Coronary artery (tissue), 2 donors: ENCODE results near the gene ATOSA.

Experiments used
- DNase-seq: peaks from one replicate; pipeline ENCODE4 v3.0.0-alpha.2; 2017; ENCODE audit warnings: low spot score
- H3K27ac ChIP-seq, 2 donors: fragments of 200-600 bp; sonication (generic); one replicate each; pipeline ENCODE4 v1.5.1; 2016 to 2019
- H3K4me3 ChIP-seq: fragments of 200-600 bp; sonication (generic); 2 replicates; pipeline ENCODE4 v1.5.1; 2016; ENCODE audit warnings: mild to moderate bottlenecking, moderate library complexity
- TF ChIP-seq, protein P1 (sequence below): fragments of 200-600 bp; sonication (generic); IDR thresholded peaks from one replicate; pipeline ENCODE4 v1.5.1; 2019; ENCODE audit warnings: antibody characterized with exemption

ATOSA gene

GRCh38 chr15:52678468-52679231, 538 bp downstream of the ATOSA start:
- peak; percentile 84 for DNase-seq
- TF ChIP-seq, protein P1, sequence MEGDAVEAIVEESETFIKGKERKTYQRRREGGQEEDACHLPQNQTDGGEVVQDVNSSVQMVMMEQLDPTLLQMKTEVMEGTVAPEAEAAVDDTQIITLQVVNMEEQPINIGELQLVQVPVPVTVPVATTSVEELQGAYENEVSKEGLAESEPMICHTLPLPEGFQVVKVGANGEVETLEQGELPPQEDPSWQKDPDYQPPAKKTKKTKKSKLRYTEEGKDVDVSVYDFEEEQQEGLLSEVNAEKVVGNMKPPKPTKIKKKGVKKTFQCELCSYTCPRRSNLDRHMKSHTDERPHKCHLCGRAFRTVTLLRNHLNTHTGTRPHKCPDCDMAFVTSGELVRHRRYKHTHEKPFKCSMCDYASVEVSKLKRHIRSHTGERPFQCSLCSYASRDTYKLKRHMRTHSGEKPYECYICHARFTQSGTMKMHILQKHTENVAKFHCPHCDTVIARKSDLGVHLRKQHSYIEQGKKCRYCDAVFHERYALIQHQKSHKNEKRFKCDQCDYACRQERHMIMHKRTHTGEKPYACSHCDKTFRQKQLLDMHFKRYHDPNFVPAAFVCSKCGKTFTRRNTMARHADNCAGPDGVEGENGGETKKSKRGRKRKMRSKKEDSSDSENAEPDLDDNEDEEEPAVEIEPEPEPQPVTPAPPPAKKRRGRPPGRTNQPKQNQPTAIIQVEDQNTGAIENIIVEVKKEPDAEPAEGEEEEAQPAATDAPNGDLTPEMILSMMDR: no peak
- Histone ChIP-seq H3K4me3 (peak overlapping the region; percentile 99), H3K27ac (peak overlapping the region; percentile 95 to 99)

DNA sequence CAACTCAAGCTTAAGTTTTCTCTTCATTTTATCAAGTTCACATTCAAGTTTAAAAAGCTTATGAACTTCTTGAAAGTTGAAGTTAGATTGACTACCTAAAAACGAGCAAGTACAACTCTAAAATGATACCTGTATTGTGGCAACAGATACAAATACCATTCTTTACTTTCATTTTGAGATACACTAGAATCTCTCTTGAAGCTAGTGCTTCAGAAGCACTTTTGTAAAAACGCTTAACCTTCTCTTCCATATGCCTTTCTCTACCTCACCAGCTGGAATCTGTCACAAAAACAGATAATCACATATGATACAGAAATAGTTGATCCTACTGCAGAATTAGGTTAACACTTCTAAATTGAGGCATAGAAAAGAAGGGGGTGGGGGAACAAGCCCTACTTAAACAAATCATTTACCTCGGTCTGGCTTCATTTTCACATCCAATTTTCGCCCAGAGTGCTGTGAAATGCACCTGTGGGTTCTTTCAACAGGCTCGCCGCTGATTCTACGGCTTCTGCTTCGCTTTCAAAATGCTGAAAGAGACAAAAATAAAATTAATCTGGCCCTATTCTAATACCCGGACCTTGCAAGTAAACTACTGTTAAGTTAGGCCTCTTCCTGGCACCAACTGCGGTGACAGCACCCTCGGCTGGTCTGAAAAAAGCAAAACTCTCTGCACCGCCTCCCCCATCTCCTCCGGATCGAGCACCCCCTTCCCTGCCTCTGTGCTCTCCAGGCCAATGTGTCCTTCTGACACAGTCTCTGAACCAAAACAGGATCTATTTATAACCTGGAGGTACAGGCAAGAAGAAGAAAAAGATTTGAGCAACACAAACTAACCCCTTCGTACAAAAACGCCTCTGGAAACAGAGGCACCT, 1.4 kb downstream of the ATOSA start:
- TF ChIP-seq, protein P1: no peak
- peak overlapping the region; percentile 95 to 99 for H3K27ac ChIP-seq
- peak overlapping the region; percentile 99 for H3K4me3 ChIP-seq
- DNase-seq: peak; percentile 82

DNA sequence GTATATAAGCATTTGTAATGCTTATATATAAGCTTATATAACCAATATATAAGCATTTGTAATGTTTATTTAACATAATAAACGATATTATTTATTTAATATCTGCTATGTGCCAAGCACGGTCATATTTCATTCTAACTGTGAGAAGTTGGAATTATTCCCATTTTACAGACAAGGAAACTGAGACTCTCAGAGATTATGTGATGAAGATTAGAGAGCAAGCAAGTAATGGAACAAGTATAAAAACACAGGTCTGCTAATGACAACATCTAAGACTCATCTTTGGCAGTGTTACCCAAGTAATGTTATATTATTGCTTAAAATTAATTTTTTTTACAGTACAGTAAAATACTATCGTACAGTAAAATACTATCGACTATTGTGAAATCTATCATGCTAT, 4.4 kb downstream of the ATOSA start:
- no peak for DNase-seq
- H3K27ac ChIP-seq: no peak overlapping the region
- no peak overlapping the region for H3K4me3 ChIP-seq
- TF ChIP-seq, protein P1: no peak

- TF ChIP-seq, protein P1: no peak
- H3K27ac ChIP-seq: no peak overlapping the region
These were observed 5.5 kb downstream of the ATOSA start for GRCh38 chr15:52673734-52674133.

GRCh38 chr15:52673312-52673711, 5.9 kb downstream of the ATOSA start:
- no peak for DNase-seq
- H3K4me3 ChIP-seq: no peak overlapping the region
- TF ChIP-seq, protein P1: no peak
- no peak overlapping the region for H3K27ac ChIP-seq

More at GRCh38 chr15:52673734-52674133, 5.5 kb downstream of the ATOSA start:
- H3K4me3 ChIP-seq: no peak overlapping the region
- no peak for DNase-seq

DNA sequence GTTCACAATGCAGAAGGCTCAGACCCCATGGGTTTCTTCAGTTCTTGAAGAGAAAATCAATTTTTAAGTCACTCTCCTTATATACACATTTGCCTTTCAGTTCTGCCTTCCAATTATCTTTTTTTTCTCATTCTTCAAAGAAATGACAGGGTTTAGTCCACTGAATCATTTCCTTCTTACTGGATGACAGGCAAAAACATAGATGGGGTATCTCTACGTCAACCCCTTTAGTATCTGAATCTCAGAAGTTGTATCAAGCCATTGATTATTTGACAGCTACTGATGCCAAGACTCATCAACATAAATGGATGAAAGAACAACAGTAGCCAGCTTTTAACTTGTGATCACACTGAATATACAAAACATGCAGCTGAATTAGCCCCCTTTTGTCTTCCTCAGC, 6.5 kb downstream of the ATOSA start:
- Histone ChIP-seq H3K4me3 (no peak overlapping the region), H3K27ac (no peak overlapping the region)
- DNase-seq: no peak
- TF ChIP-seq, protein P1: no peak
